ENCODE results near the gene VRK1. TPM values are rescaled to one million over a fixed set of nuclear protein-coding genes. Genes with fewer than 3 reads are reported as not detected.

Gene VRK1
- total and polyA plus RNA-seq, 2 of the 8 experiments (the other 6 are each of a cell fraction or from before 2014, with no cell fraction given), result 24.2 to 64.8 TPM

- 80% methylated on average over 6 of the region's 6 CpGs; no CpG with 5 or more reads in 1 of the 2 experiments for WGBS, 2 experiments (ENCODE audit: extremely low coverage in 1 of 2, insufficient coverage in 1 of 2, insufficient read length in 1 of 2, insufficient replicate concordance in 2 of 2, low coverage in 1 of 2, low lambda C conversion rate in 2 of 2, missing lambda C conversion rate in 1 of 2)
- Histone ChIP-seq H4K5ac (ENCODE audit: insufficient read length, low read depth, low read length) (no peak overlapping the region), H2BK20ac (ENCODE audit: low read length) (no peak overlapping the region), H3K27me3 (replicated peaks in 1 of 4; ENCODE audit: control insufficient read depth in 3 of 4, extremely low read depth in 1 of 4, insufficient read depth in 3 of 4, low read length in 3 of 4) (0 out of 7 replicates have a peak, but pooled peaks cover 0 to 2% (median 0%) of the 10 kb centered on the region in 4 experiments), H3K18ac (ENCODE audit: extremely low read depth, low read length) (no peak overlapping the region), H3K36me3 (ENCODE audit: control insufficient read depth in 2 of 4, insufficient read depth in 4 of 4, low read length in 3 of 4) (no peaks in the 10 kb centered on the region), H3K14ac (ENCODE audit: insufficient read length) (no peak overlapping the region), H3K79me2 (ENCODE audit: control insufficient read depth in 1 of 2, insufficient read depth in 2 of 2, low read length in 2 of 2) (peaks cover 7 to 11% of the 10 kb centered on the region in 2 experiments), H3K23ac (ENCODE audit: insufficient read length) (no peak overlapping the region), H3K4me3 (ENCODE audit: extremely low read depth in 1 of 4, insufficient read depth in 2 of 4, low read depth in 3 of 4, low read length in 4 of 4) (no peak overlapping the region), H4K20me1 (replicated peaks in 1 of 2; ENCODE audit: control insufficient read depth in 1 of 2, insufficient read depth in 2 of 2, low read length in 2 of 2) (peaks cover 4 to 6% of the 10 kb centered on the region in 2 experiments), H2BK5ac (ENCODE audit: low read depth, low read length) (no peak overlapping the region), H2BK120ac (replicated peaks; ENCODE audit: low read depth, low read length) (no peak overlapping the region), H3K9me3 (ENCODE audit: insufficient read depth in 2 of 2, low read depth in 1 of 2, low read length in 1 of 2) (no peaks in the 10 kb centered on the region), H3K4ac (replicated peaks; ENCODE audit: insufficient read length, low read depth, low read length) (no peak overlapping the region), H3K27ac (ENCODE audit: low read depth, low read length) (no peak overlapping the region), H2BK12ac (ENCODE audit: low read depth, low read length) (no peak overlapping the region), H4K8ac (ENCODE audit: extremely low read depth, insufficient read depth, low read length) (no peak overlapping the region), H3K23me2 (ENCODE audit: low read depth, low read length) (peaks cover 8% of the 10 kb centered on the region), H4K91ac (replicated peaks; ENCODE audit: insufficient read length, low read length) (no peak overlapping the region), H2AK5ac (ENCODE audit: low read depth, low read length) (no peak overlapping the region), H3K79me1 (ENCODE audit: low read depth, low read length) (no peaks in the 10 kb centered on the region), H2BK15ac (ENCODE audit: low read length) (no peak overlapping the region), H3K56ac (replicated peaks; ENCODE audit: insufficient read length, low read depth, low read length) (no peak overlapping the region), H3K4me2 (ENCODE audit: insufficient read depth in 1 of 2, low read depth in 2 of 2, low read length in 2 of 2) (no peak overlapping the region), H3K4me1 (replicated peaks in 1 of 4; ENCODE audit: control insufficient read depth in 3 of 4, insufficient read depth in 4 of 4, low read length in 3 of 4) (no peaks in the 10 kb centered on the region), H2AFZ (ENCODE audit: low read length) (no peak overlapping the region), H3K9ac (replicated peaks in 1 of 4; ENCODE audit: extremely low read depth in 1 of 4, low read depth in 3 of 4, low read length in 3 of 4) (no peak overlapping the region)
- ChIA-PET CTCF (ENCODE audit: partially characterized antibody) (no interaction called here), POLR2A (ENCODE audit: partially characterized antibody) (no interaction called here)
- FAIRE-seq, result no peak
- no peak for TF ChIP-seq SRF (IDR thresholded peaks at IDR 0.05; ENCODE audit: low read depth, low read length)
- DNase-seq (ENCODE audit: low read depth in 1 of 2, low spot score in 2 of 2), result no peak
These were observed 3.6 kb upstream of the VRK1 start for GRCh38 chr14:96793547-96793946.

Measured in H1 (cell line).